PC-9 (cell line): ENCODE data around the gene CDK8.

Experiments
- EZH2 ChIP-seq: fragments of 200-600 bp; sonication (generic); IDR thresholded peaks from 2 replicates; pipeline ENCODE4 v1.8.0; 2017; ENCODE audit warnings: antibody characterized with exemption, low read depth
- TF ChIP-seq, protein P1 (sequence below): fragments of 200-600 bp; sonication (generic); conservative IDR thresholded peaks from 2 replicates; pipeline ENCODE4 v1.6.1; 2017; ENCODE audit warnings: mixed run types, antibody characterized with exemption, mild to moderate bottlenecking, moderate library complexity

DNA sequence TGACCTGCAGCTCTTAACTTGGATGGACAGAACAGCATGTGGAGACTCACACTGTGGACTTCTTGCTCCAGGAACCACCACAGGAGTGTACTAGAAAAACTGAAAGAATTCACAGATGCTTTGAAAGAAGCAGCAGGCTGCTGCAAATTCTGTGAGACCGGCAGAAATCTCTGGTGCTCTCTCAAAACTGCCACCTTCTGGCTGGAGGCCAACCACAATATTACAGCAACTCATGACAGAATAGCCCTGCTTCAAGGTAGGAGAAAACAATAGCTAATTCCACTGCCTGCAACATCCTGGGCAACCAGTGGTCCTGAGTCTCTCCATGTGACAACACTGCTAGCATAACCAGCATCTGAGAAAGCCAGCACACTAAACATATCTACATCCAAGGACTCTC, 26.9 kb downstream of the CDK8 start:
- TF ChIP-seq EZH2: no peak
- TF ChIP-seq, protein P1, sequence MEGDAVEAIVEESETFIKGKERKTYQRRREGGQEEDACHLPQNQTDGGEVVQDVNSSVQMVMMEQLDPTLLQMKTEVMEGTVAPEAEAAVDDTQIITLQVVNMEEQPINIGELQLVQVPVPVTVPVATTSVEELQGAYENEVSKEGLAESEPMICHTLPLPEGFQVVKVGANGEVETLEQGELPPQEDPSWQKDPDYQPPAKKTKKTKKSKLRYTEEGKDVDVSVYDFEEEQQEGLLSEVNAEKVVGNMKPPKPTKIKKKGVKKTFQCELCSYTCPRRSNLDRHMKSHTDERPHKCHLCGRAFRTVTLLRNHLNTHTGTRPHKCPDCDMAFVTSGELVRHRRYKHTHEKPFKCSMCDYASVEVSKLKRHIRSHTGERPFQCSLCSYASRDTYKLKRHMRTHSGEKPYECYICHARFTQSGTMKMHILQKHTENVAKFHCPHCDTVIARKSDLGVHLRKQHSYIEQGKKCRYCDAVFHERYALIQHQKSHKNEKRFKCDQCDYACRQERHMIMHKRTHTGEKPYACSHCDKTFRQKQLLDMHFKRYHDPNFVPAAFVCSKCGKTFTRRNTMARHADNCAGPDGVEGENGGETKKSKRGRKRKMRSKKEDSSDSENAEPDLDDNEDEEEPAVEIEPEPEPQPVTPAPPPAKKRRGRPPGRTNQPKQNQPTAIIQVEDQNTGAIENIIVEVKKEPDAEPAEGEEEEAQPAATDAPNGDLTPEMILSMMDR: no peak
